GM12878 (cell line): Measurements from ENCODE around the gene ETHE1. TPM values are rescaled to one million over a fixed set of nuclear protein-coding genes. Genes with fewer than 3 reads are reported as not detected.

Source experiments
- ATF3 ChIP-seq: IDR thresholded peaks from 2 replicates; pipeline ENCODE4 v1.6.1; 2011; ENCODE audit warnings: low read depth, mild to moderate bottlenecking, low read length, moderate library complexity, borderline replicate concordance; ENCODE audit errors: extremely low read depth
- CEBPZ ChIP-seq: fragments of 150-350 bp; IDR thresholded peaks from 2 replicates; pipeline ENCODE4 v1.6.1; 2016; ENCODE audit warnings: low read depth, low read length
- E2F8 ChIP-seq: fragments of 450-650 bp; IDR thresholded peaks from 2 replicates; pipeline ENCODE4 v1.6.1; 2018; ENCODE audit warnings: mild to moderate bottlenecking, low read depth, moderate library complexity; ENCODE audit not compliant: partially characterized antibody
- ELK1 ChIP-seq: IDR thresholded peaks from 2 replicates; pipeline ENCODE4 v1.6.1; 2012; ENCODE audit warnings: low read depth, low read length, improper control_type of control experiment
- HDAC6 ChIP-seq: fragments of 200-600 bp; sonication (generic); IDR thresholded peaks from one replicate; pipeline ENCODE4 v1.8.0; 2017; ENCODE audit warnings: antibody characterized with exemption; ENCODE audit not compliant: unreplicated experiment
- NBN ChIP-seq: fragments of 450-650 bp; IDR thresholded peaks from 2 replicates; pipeline ENCODE4 v1.6.1; 2016
- NFYA ChIP-seq: IDR thresholded peaks from 2 replicates; pipeline ENCODE4 v1.6.1; 2011; ENCODE audit warnings: low read depth, mild to moderate bottlenecking, low read length, improper control_type of control experiment, borderline replicate concordance
- PAX5 ChIP-seq: IDR thresholded peaks from 2 replicates; pipeline ENCODE4 v1.6.1; 2011; ENCODE audit warnings: low read depth, low read length, borderline replicate concordance
- PAX8 ChIP-seq: fragments of 450-650 bp; IDR thresholded peaks from 2 replicates; pipeline ENCODE4 v1.6.1; 2017; ENCODE audit warnings: mild to moderate bottlenecking, moderate library complexity
- POLR2AphosphoS2 ChIP-seq: IDR thresholded peaks from 2 replicates; pipeline ENCODE4 v1.6.1; 2011; ENCODE audit warnings: low read depth, mild to moderate bottlenecking, low read length, improper control_type of control experiment, moderate library complexity
- RAD21 ChIP-seq: IDR thresholded peaks from 2 replicates; pipeline ENCODE4 v1.6.1; 2011; ENCODE audit warnings: mild to moderate bottlenecking, low read depth, low read length, moderate library complexity; ENCODE audit not compliant: insufficient read depth
- SPI1 ChIP-seq: IDR thresholded peaks from 2 replicates; pipeline ENCODE4 v1.6.1; 2011; ENCODE audit warnings: low read depth, mild to moderate bottlenecking, low read length, moderate library complexity, borderline replicate concordance; ENCODE audit not compliant: insufficient read depth
- YBX1 ChIP-seq: fragments of 450-650 bp; IDR thresholded peaks from 2 replicates; pipeline ENCODE4 v1.6.1; 2016; ENCODE audit warnings: antibody characterized with exemption
- ZNF24 ChIP-seq: fragments of 450-650 bp; IDR thresholded peaks from 2 replicates; pipeline ENCODE4 v1.6.1; 2017; ENCODE audit warnings: antibody characterized with exemption, mild to moderate bottlenecking
- polyA plus RNA-seq, 11 experiments: library from polyadenylated mRNA; depleted of rRNA in 4 of 11; unstranded in 6 of 11; stranded (reverse) in 5 of 11; fragments of >200 nt; fragmentation: Nextera tagmentation in 4 of 11; fragmentation: Illumina TruSeq in 1 of 11; extraction: Ambion mirVana in 4 of 11; extraction: Trizol in 1 of 11; gene quantifications; 1 replicate in 1 of 11; 2 replicates in 10 of 11; pipeline versions ENCODE4 v1.2.1 to v1.2.3, GENCODE V29; 2011 to 2016; ENCODE audit warnings: inconsistent platforms in 2 of 11, missing spikeins in 2 of 11, low read depth in 1 of 11
- total RNA-seq, 4 experiments: library from RNA; depleted of rRNA in 3 of 4; stranded (reverse); fragments of >200 nt in 3 of 4; fragmentation: Illumina TruSeq in 1 of 4; extraction: Trizol in 1 of 4; gene quantifications; 2 replicates each; pipeline versions ENCODE4 v1.2.1 to v1.2.3, GENCODE V29; 2013 to 2021
- TF ChIP-seq, protein P1 (sequence below): IDR thresholded peaks from 2 replicates; pipeline ENCODE4 v1.6.1; 2012; ENCODE audit warnings: improper control_type of control experiment, low read depth, low read length; ENCODE audit not compliant: insufficient replicate concordance

Gene ETHE1
- total and polyA plus RNA-seq, 10 of the 15 experiments (the other 5 are each of a cell fraction or from before 2014, with no cell fraction given) = 22.1 to 155 (median 52.7) TPM

- TF ChIP-seq CEBPZ (no peak), ATF3 (no peak), SPI1 (no peak), E2F8 (no peak), ELK1 (no peak), YBX1 (no peak), PAX5 (no peak), NFYA (no peak), NBN (no peak), PAX8 (no peak), POLR2AphosphoS2 (no peak), ZNF24 (no peak), HDAC6 (no peak), RAD21 (peak; percentile 95)
- TF ChIP-seq, protein P1, sequence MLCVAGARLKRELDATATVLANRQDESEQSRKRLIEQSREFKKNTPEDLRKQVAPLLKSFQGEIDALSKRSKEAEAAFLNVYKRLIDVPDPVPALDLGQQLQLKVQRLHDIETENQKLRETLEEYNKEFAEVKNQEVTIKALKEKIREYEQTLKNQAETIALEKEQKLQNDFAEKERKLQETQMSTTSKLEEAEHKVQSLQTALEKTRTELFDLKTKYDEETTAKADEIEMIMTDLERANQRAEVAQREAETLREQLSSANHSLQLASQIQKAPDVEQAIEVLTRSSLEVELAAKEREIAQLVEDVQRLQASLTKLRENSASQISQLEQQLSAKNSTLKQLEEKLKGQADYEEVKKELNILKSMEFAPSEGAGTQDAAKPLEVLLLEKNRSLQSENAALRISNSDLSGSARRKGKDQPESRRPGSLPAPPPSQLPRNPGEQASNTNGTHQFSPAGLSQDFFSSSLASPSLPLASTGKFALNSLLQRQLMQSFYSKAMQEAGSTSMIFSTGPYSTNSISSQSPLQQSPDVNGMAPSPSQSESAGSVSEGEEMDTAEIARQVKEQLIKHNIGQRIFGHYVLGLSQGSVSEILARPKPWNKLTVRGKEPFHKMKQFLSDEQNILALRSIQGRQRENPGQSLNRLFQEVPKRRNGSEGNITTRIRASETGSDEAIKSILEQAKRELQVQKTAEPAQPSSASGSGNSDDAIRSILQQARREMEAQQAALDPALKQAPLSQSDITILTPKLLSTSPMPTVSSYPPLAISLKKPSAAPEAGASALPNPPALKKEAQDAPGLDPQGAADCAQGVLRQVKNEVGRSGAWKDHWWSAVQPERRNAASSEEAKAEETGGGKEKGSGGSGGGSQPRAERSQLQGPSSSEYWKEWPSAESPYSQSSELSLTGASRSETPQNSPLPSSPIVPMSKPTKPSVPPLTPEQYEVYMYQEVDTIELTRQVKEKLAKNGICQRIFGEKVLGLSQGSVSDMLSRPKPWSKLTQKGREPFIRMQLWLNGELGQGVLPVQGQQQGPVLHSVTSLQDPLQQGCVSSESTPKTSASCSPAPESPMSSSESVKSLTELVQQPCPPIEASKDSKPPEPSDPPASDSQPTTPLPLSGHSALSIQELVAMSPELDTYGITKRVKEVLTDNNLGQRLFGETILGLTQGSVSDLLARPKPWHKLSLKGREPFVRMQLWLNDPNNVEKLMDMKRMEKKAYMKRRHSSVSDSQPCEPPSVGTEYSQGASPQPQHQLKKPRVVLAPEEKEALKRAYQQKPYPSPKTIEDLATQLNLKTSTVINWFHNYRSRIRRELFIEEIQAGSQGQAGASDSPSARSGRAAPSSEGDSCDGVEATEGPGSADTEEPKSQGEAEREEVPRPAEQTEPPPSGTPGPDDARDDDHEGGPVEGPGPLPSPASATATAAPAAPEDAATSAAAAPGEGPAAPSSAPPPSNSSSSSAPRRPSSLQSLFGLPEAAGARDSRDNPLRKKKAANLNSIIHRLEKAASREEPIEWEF = no peak
These were observed 7.4 kb downstream of the ETHE1 start (continued) for GRCh38 chr19:43519436-43520088.
